DOHH2 (cell line): ENCODE data around the gene UBAP2L.
A peak's percentile ranks its signal among the peaks of the same experiment; 100 is the strongest.

Source experiments
- H3F3A ChIP-seq: fragments of 200-600 bp; sonication (generic), shearing (Covaris generic); 2 replicates; pipeline ENCODE4 v1.6.0; 2016; ENCODE audit warnings: antibody characterized with exemption, mild to moderate bottlenecking; ENCODE audit not compliant: control insufficient read depth, insufficient read depth
- H3K27ac ChIP-seq: fragments of 200-600 bp; sonication (generic); 2 replicates; pipeline ENCODE4 v1.5.1; 2014; ENCODE audit warnings: low read depth, mild to moderate bottlenecking, low read length, moderate library complexity
- H3K27me3 ChIP-seq: fragments of 200-600 bp; sonication (generic); 2 replicates; pipeline ENCODE4 v1.6.1; 2014; ENCODE audit warnings: mild to moderate bottlenecking, low read length, mixed read lengths; ENCODE audit not compliant: control insufficient read depth
- H3K36me3 ChIP-seq: fragments of 200-600 bp; sonication (generic); 2 replicates; pipeline ENCODE4 v1.6.1; 2014; ENCODE audit warnings: mild to moderate bottlenecking, low read length, moderate library complexity, mixed read lengths; ENCODE audit not compliant: control insufficient read depth
- H3K4me1 ChIP-seq: fragments of 200-600 bp; sonication (generic); 2 replicates; pipeline ENCODE4 v1.6.1; 2014; ENCODE audit warnings: mild to moderate bottlenecking, low read length, mixed read lengths; ENCODE audit not compliant: control insufficient read depth
- H3K4me2 ChIP-seq: fragments of 200-600 bp; sonication (generic); 2 replicates; pipeline ENCODE4 v1.6.0; 2014; ENCODE audit warnings: mild to moderate bottlenecking, low read length, moderate library complexity
- H3K4me3 ChIP-seq: fragments of 200-600 bp; sonication (generic); 2 replicates; pipeline ENCODE4 v1.5.1; 2014; ENCODE audit warnings: mild to moderate bottlenecking, low read length, mixed read lengths
- H3K79me2 ChIP-seq: fragments of 200-600 bp; sonication (generic); 2 replicates; pipeline ENCODE4 v1.6.1; 2014; ENCODE audit warnings: mild to moderate bottlenecking, low read length, mixed read lengths; ENCODE audit not compliant: control insufficient read depth
- H3K9me2 ChIP-seq: fragments of 200-600 bp; sonication (generic); replicated peaks from 2 replicates; pipeline ENCODE4 v1.6.1; 2014; ENCODE audit warnings: mild to moderate bottlenecking, low read length, mixed read lengths; ENCODE audit not compliant: control insufficient read depth
- H3K9me3 ChIP-seq: fragments of 200-600 bp; sonication (generic); 2 replicates; pipeline ENCODE4 v1.6.1; 2014; ENCODE audit warnings: antibody characterized with exemption, low read length, mixed read lengths; ENCODE audit not compliant: control insufficient read depth, insufficient read depth
- H4K20me1 ChIP-seq: fragments of 200-600 bp; sonication (generic); 2 replicates; pipeline ENCODE4 v1.6.0; 2014; ENCODE audit warnings: low read depth, mild to moderate bottlenecking, antibody characterized with exemption, low read length, moderate library complexity; ENCODE audit not compliant: control insufficient read depth, insufficient read depth
- EZH2phosphoT487 ChIP-seq: fragments of 200-600 bp; sonication (generic); IDR thresholded peaks from 2 replicates; pipeline ENCODE4 v1.6.1; 2017; ENCODE audit warnings: borderline replicate concordance, mild to moderate bottlenecking, antibody characterized with exemption, low read length, moderate library complexity, mixed read lengths
- TF ChIP-seq, protein P1 (sequence below): fragments of 200-600 bp; sonication (generic); IDR thresholded peaks from one replicate; pipeline ENCODE4 v1.5.1; 2014; ENCODE audit warnings: antibody characterized with exemption, mild to moderate bottlenecking, low read depth, low read length; ENCODE audit not compliant: poor library complexity, severe bottlenecking

Gene UBAP2L

DNA sequence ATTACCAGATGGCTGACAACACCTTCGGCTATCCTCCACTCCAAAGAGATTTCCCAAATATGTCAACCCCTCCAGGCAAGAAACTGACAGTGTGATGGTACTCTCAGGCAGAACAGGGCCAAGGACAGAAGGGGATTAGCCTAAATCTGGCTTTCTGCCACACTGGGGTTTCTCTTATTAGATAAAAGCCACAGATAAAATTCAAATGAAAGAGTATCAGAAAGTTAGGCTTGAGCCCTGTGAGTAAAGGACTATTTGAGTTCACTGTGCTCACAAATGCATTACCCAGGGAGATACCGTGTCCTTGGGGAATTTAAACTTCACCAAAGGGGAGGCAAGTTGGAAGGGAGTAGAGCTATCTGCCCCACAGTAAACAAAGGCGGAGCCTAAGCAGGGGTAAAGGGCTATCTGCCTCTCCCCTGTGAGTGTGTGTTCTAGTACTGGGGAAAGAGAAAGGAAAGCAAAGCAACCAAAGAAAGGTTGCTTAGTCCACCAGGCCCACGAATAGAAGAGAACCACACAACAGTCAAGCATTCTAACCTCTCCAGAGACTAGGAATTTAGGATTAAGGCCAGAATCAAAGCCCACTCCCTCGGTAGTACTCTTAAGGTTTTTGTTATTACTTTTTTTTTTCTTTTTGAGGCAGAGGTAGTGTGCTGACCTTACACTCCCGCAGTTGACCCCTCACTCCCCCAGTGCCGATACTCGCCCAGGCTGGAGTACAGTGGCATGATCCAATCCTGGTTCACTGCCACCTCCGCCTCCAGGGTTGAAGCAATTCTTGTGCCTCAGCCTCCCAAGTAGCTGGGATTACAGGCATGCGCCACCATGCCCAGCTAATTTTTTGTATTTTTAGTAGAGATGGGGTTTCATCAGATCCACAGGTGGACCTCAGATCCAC is 41.6 kb upstream of the UBAP2L start:
- no peaks in the 10 kb centered on the region for H3F3A ChIP-seq
- H3K27me3 ChIP-seq = no peaks in the 10 kb centered on the region
- H3K4me2 ChIP-seq = peak overlapping the region; percentile 91
- peaks cover 48% of the 10 kb centered on the region for H4K20me1 ChIP-seq
- H3K9me2 ChIP-seq = no peaks in the 10 kb centered on the region
- peaks cover 87% of the 10 kb centered on the region for H3K79me2 ChIP-seq
- TF ChIP-seq, protein P1, sequence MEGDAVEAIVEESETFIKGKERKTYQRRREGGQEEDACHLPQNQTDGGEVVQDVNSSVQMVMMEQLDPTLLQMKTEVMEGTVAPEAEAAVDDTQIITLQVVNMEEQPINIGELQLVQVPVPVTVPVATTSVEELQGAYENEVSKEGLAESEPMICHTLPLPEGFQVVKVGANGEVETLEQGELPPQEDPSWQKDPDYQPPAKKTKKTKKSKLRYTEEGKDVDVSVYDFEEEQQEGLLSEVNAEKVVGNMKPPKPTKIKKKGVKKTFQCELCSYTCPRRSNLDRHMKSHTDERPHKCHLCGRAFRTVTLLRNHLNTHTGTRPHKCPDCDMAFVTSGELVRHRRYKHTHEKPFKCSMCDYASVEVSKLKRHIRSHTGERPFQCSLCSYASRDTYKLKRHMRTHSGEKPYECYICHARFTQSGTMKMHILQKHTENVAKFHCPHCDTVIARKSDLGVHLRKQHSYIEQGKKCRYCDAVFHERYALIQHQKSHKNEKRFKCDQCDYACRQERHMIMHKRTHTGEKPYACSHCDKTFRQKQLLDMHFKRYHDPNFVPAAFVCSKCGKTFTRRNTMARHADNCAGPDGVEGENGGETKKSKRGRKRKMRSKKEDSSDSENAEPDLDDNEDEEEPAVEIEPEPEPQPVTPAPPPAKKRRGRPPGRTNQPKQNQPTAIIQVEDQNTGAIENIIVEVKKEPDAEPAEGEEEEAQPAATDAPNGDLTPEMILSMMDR = no peak
- no peak for TF ChIP-seq EZH2phosphoT487
- H3K4me1 ChIP-seq = peaks cover 52% of the 10 kb centered on the region
- H3K9me3 ChIP-seq = no peaks in the 10 kb centered on the region
- H3K4me3 ChIP-seq = peak overlapping the region; percentile 82; the same call in 1 of the 2 replicates
- H3K27ac ChIP-seq = no peak overlapping the region
- peaks cover 75% of the 10 kb centered on the region for H3K36me3 ChIP-seq

DNA sequence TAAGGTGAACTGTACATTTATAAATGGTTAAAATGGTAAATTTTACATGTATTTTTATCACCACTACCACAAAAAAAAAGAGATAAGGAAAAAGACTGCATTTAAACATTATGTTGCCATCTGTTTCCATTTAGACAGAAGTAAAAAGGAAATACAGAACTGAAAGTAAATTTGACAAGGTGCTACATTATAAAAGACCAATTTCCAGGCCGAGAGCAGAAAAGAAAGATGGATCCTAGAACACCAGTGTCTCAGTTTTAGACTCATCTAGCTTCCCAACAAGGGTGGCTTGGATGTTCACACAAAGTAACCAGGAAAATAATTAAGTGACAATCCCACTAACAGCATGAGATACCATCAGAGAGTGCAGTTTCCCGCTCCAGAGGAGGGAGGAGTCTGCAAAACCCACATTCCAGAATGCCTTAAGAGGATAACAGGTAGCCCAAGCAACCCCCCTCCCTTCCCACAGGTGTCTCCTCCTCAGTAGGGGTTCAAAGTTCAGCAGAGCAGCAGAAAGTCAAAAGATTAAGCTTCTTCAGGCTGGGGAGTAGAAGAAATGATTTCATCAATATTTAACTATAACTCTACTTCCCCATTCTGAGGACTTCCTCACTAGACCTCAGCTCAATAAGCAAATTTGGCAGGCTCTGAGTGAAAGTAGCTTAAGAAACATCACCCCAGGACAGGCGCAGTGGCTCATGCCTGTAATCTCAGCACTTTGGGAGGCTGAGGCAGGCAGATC is 40.6 kb upstream of the UBAP2L start:
- Histone ChIP-seq H3K4me2 (peak overlapping the region; percentile 91), H3K27ac (peak overlapping the region; percentile 66), H3K79me2 (peaks cover 79% of the 10 kb centered on the region), H3K27me3 (no peaks in the 10 kb centered on the region), H3F3A (no peaks in the 10 kb centered on the region), H4K20me1 (peaks cover 48% of the 10 kb centered on the region), H3K36me3 (peaks cover 68% of the 10 kb centered on the region), H3K4me1 (peaks cover 52% of the 10 kb centered on the region), H3K9me3 (no peaks in the 10 kb centered on the region), H3K4me3 (peak overlapping the region; percentile 82), H3K9me2 (no peaks in the 10 kb centered on the region)
- TF ChIP-seq EZH2phosphoT487 = no peak
- TF ChIP-seq, protein P1 = no peak

DNA sequence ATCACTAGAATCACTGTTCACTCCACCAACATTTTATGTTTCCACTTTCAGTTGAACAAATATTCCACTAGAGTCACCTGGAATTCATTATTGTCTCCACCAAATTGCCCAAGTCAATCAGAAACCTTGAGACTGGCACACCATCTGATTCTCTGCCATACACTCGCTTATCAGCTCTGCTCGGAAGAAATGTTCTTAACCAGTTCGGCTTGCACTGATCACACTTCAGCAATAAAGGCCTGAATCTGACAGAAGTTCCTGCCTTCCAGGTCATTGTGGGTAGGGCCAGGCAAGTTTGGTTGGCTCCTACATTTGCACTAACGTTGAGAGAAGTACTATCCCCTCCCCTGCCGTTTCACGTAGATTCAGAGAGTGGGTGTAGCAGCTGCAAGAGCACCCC is 38.8 kb upstream of the UBAP2L start:
- peaks cover 47% of the 10 kb centered on the region for H3K4me1 ChIP-seq
- H3K27me3 ChIP-seq = no peaks in the 10 kb centered on the region
- no peaks in the 10 kb centered on the region for H3K9me3 ChIP-seq
- peaks cover 50% of the 10 kb centered on the region for H3K36me3 ChIP-seq
- H4K20me1 ChIP-seq = peaks cover 42% of the 10 kb centered on the region
- H3K4me3 ChIP-seq = peak overlapping the region; percentile 82
- no peaks in the 10 kb centered on the region for H3K9me2 ChIP-seq
- peak overlapping the region; percentile 73 for H3K27ac ChIP-seq
- H3K79me2 ChIP-seq = peaks cover 60% of the 10 kb centered on the region
- H3K4me2 ChIP-seq = peak overlapping the region; percentile 91
- no peaks in the 10 kb centered on the region for H3F3A ChIP-seq
- TF ChIP-seq EZH2phosphoT487 = no peak
- TF ChIP-seq, protein P1 = no peak
